HG03196 (cell line): ENCODE data around the gene ACOT13.
A peak's percentile ranks its signal among the peaks of the same experiment; 100 is the strongest.
"Not testable (repeated sequence)": the region's sequence is repeated elsewhere in the genome, so short reads cannot be mapped to it uniquely, and the experiment has no call there.

Experiments
- ATAC-seq: cut with Tn5 transposase; IDR thresholded peaks from one replicate; pipeline ENCODE4 v1.9.1; 2021; ENCODE audit not compliant: unreplicated experiment

ACOT13 gene

DNA sequence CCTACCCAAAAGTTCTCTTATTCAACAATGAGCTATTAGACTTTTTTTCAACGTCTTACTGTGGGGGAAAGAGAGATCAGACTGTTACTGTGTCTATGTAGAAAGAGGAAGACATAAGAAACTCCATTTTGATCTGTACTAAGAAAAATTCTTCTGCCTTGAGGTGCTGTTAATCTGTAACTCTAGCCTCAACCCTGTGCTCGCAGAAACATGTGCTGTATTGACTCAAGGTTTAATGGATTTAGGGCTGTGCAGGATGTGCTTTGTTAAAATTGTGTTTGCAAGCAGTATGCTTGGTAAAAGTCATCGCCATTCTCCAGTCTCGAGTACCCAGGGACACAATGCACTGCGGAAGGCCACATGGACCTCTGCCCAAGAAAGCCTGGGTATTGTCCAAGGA, 5.1 kb upstream of the ACOT13 start:
- not testable (repeated sequence) for ATAC-seq

DNA sequence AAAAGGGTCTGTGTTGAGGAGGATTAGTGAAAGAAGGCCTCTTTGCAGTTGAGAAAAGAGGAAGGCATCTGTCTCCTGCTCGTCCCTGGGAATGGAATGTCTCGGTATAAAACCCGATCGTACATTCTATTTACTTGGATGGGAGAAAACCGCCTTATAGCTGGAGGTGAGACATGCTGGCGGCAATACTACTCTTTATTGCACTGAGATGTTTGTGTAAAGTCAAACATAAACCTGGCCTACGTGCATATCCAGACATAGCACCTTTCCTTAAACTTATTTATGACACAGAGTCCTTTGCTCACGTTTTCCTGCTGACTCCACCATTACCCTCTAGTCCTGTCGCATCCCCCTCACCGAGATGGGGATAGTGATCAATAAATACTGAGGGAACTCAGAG, 4.6 kb upstream of the ACOT13 start:
- no peak for ATAC-seq

DNA sequence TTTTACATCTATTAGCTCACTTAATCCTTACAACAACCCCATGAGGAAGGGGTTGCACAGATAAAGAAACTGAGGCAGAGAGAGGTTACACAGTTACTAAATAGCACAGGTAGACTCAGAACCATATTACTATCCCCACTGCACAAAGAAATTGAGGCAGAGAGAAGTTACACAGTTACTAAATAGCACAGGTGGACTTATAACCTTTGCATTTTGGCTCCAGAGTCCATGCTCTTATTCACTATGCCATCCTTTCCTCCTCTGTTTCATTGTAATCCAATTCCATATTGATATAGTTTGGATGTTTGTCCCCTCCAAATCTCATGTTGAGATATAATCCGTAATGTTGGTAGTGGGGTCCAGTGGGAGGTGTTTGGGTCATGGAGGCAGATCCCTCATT, 3.7 kb upstream of the ACOT13 start:
- ATAC-seq, result no peak

DNA sequence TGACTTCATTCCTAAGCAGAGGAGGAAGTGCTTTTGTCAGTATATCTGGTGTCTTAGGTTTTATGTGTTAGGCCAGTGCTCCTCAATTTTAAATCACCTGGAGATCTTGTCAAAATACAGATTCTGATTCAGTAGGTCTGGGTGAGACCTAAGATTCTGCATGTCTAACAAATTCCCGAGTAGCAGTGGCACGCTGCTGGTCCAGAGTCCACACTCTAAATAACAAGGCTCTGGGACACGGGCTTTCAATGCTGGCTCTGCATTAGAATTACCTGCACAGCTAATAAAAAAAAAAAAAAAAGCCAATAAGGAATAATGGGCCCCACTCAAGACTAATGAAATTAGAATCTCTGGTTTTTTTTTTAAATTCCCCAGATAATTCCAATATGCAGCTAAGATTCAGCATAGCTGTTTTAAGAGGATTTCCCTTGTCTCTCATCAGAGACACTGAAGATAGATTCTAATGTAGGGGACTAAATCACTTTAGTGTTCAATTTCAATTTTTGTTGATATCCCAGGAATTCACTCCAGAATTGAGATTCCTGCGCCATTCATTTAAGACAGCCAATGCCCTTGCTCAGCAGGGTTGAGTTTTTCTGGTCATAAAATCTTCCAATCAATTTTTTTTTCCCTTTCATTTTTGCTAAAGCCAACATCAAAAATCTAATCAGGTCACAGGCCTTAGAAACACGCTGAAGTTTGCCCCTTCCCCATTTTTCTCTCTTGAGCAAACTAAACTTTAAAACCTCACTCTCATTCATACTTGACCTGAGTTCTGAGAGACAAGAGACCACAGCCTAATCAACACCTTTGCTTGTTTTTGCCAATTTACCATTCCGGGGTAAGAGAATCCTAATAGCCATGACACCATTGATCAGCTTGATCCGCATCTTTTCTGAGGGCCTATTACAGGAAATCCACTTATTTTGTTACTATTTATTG, 2.6 kb upstream of the ACOT13 start:
- no peak for ATAC-seq

DNA sequence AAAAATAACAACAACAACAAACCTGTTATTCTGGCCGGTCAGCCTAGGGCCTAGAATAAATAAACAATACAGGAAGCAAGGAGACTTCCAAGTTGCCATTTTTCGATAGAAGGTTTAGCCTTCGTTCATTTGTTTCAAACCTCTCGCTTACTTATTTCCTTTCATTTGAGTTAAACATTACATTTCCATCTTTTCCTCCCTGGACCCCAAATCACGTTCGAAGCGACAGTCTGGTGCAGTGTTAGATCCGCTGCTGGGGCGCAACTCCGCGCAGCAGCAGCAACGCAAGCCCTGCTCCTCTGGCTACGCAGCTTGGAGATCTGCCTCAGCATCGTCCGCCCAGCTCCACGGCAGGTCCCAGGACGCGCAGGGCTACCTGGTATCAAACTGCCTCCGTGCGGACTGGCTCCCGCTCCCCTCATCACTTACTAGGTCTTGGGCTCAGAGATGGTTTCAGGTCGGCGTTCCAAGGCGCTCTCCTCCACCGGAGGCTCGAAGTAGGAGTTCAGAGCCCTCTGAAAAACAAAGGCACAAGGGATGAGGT, 708 bp upstream of the ACOT13 start:
- ATAC-seq, result peak; percentile 31

DNA sequence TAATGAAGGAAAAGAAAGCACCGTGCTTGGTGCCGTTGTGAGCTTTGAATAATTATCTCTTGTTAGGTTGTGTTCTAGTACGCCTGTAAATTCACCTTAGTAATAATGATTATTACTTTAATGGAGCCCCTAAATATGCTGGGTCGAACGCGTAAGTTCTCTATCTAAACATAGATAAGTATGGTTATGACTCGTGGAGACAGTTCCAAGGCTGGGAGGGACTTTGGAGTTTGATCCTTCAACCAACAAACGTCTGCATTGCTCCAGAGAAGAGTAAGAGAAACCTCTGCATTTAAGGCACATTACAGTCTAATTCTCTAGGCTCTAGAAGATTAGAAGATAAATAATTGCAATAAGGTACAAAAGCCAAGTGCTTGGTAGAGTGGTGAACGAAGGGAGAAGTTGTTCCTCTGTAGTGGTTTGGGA, 514 bp downstream of the ACOT13 start:
- ATAC-seq, result peak; percentile 2

DNA sequence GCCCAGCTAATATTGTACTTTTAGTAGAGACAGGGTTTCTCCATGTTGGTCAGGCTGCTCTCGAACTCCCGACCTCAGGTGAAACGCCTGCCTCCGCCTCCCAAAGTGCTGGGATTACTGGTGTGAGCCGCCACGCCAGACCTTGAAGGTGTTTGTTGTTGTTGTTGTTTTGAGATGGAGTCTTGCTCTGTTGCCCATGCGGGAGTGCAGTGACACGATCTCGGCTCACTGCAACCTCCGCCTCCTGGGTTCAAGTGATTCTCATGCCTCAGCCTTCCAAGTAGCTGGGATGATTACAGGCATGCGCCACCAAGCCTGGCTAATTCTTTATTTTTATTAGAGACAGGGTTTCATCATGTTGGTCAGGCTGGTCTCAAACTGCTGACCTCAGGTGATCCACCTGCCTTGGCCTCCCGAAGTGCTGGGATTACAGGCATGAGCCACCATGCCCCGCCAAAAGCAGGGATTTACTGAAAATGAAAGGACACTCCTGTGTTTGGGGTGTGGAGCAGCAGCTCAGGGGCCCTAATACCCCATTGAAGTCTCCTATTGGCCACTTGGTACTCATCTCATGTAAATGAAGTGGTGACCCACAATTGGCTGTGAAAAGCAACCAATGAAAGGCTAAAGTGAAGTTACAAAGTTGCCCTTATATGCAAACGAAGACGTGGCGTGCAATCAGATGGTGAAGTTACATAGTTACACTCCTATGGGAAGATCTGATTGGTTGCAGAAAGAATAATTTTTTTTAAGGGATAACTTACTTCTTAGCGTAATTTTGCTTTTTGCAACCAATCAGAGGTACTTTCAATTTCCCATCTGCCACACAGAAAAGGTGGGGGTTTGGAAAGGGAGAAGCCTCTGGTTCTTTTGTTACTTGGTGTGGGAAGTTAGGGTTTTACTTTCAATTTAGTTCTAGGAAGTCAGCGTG, 1.5 kb downstream of the ACOT13 start:
- ATAC-seq, result not testable (repeated sequence)

DNA sequence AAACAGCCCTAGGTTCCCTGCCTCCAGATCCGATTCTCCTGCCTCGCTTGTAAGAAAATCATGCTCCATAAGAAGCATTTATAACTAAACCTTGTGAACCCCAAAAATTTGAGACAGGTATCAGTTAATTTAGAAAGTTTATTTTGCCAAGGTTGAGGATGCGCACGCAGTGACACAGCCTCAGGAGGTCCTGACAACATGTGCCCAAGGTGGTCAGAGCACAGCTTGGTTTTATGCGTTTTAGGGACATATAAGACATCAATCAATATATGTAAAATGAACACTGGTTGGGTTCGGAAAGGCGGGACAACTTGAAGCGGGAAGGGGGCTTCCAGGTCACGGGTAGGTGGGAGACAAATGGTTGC, 2.1 kb downstream of the ACOT13 start:
- ATAC-seq, result no peak

DNA sequence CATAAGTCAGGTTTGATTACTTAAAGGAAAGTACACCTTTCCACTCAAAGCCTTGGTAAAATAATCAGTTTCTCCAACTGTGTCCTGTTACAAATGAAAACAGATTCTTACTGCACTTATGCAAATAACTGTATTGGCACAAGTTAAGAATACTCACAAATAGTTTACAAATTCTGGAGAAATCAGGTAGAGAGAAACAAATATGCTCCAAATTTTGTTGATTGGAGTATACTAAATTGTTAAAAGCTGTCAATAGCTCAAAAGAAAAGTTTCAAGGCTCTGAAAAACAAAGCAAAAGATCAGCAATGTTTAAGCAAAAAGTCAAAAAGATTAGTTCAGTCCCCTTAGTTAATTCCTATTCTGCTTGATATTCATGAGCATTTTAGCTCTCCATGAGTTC, 3.6 kb downstream of the ACOT13 start:
- not testable (repeated sequence) for ATAC-seq

DNA sequence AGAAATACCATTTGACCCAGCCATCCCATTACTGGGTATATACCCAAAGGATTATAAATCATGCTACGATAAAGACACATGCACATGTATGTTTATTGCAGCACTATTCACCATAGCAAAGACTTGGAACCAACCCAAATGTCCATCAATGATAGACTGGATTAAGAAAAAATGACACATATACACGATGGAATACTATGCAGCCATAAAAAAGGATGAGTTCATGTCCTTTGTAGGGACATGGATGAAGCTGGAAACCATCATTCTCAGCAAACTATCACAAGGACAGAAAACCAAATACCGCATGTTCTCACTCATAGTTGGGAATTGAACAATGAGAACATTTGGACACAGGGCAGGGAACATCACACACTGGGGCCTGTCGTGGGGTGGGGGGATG, 4.2 kb downstream of the ACOT13 start:
- not testable (repeated sequence) for ATAC-seq

DNA sequence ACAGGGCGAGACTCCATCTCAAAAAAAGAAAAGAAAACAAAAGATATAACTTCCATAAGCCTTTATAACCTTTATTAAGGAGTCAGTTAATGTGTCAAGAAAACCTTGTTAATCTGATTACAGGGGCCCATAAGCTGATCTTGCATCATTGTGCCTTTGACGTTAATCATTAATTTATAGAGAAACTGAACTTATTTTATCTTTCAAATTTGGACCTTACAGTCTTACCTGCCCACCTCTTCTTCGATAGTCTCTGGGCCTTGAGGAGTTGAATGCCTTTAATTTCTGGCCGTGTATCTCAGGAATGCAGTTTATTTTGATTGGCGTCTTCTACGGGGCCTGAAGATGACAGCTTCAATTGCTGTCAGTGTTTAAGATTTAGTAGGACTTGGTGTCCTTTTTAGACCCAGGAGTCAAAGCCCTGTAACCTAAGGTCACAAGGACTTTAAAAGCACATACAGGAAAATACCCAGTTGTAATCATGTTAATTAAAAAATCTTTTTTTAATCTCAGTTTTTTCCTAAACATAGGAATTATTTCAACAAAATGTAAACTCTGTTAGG, 5.8 kb downstream of the ACOT13 start:
- ATAC-seq, result no peak

DNA sequence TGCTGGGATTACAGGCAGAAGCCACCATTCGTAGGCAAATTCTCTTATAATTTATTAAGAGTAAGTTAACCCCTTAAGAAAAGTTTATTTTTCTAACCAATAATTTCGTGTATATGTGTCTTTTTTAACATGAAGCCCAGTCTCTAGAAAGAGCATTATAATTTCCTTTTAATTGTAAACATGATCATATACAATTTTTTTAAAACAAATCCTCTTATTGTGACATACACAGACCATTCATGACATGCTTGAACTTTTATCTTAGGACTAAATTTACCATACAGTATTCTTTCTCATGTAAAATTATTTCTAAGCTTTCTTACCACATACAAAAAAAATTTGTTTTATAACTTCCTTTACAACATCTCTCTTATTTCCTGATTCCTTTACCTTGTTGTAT, 6.7 kb downstream of the ACOT13 start:
- ATAC-seq, result no peak

DNA sequence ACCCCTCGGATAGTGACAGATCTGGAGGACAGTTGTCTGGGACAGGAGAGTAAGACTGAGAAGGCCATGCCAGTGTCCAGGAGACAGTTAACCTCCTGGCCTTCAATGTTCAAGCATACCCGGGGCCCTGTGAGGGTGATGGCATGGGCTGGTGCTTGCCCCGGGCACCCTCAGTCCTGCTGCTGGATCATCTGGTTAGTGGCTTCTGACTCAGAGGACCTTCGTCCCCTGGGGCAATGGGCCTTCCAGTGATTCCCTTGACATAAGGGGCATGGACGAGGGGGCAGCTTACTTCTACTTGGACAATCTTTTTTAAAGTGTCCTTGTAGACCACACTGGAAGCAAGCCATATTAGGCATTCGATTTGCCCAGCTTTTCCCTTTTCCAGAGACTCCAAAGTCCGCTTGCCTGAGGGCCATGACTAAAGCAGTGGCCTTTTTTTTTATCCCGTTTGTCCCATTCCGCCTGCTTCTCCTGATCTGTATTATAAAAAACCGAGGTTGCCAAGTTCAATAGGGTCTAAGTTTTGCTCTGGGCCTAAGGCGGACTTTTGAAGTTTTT, 12.0 kb downstream of the ACOT13 start:
- ATAC-seq, result not testable (repeated sequence)

DNA sequence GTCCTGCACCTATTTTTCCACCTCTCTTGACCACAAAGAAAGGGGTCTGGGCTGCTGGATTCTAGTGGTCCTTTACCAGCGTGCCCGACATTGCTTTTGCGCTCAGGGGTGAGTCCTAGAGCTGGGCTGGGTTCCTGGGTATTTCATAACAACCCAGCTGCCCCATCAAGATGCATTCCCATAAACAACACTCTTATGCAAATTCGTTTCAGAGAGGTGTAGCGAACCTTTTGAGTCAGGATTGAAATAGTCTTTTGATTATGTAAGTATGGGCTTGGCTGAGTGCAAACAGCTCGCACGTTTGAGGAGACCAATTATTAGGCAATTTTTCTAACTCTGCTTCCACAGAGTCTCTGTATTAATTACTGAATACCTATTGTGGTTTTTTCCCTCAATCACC, 13.7 kb downstream of the ACOT13 start:
- no peak for ATAC-seq

DNA sequence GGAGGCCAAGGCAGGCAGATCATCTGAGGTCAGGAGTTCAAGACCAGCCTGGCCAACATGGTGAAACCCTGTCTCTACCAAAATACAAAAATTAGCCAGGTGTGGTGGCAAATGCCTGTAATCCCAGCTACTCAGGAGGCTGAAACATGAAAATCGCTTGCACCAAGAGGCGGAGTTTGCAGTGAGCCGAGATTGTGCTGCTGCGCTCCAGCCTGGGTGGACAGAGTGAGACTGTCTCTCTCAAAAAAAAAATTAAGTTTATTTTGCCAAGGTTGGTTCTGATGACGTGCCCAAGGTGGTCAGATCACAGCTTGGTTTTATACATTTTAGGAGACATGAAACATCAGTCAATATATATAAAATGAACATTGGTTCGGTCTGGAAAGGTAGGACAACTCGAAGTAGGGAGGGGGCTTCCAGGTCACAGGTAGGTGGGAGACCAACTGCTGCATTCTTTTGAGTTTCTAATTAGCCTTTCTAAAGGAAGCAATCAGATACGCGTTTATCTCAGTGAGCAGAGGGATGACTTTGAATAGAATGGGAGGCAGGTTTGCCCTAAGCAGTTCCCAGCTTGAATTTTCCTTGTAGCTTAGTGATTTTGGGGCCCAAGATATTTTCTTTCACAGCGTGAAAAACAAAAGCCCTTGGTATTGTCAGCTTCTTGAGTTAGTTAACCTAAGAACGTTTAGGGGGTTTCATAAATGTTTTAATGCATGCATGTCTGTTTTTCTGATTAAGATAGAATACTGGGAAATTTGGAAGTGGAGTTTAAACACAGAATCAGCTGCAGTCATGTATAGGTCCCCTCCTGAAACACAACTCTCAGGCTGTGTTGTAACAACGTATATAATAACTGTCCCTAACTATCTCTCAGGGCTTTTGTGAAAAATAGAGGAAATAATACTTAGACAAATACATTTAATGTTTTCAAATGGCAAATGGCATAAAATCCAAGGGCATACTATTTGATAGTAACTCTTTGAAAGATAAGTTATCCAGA, 16.7 kb downstream of the ACOT13 start:
- no peak for ATAC-seq

DNA sequence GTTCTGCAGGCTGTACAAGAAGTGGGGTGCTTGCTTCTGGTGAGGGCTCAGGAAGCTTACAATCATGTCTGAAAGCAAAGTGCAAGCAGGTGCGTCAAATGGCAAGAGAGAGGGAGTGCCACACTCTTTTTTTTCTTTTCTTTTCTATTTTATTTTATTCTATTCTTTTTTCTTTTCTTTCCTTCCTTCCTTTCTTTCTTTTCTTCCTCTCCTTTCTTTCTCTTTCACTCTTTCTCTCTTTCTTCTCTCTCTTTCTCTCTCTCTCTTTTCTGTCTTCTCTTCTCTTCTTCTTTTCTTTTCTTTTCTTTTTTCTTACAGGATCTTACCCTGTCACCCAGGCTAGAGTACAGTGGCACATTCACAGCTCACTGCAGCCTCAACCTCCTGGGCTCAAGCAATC, 19.5 kb downstream of the ACOT13 start:
- no peak for ATAC-seq

DNA sequence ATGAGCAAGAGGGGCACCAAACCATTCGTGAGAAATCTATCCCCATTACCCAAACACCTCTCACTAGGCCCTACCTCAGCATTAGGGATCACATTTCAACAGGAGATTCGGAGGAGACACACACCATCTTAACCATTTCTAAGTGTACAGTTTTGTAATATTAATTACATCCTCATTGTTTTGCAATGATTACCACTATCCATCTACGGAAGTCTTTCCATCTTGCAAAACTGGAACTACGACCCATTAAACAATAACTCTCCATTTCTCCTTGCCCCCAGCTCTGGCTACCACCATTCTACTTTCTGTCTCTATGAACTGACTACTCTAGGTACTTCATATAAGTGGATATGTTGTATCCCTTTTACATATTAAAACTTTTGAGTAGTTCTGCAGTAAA, 20.1 kb downstream of the ACOT13 start:
- ATAC-seq, result no peak

DNA sequence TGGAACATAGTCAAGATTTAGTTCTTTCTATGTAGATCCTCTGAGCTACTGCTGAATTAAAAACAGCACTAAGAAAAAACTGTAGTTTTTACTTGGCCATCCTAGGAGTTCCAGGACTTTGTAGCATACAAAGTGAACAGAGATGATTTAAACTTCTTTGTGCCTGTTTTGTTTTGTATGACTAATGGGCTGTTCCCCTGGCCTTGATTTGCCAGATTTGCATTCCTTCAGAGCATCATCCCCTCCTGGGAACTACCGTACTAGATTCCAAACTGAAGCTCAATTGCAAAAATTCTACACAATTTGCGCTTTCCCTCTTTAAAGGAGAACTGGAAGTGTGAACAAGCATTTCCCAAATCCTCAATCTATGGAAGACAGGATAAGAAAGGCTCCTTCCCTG, 23.1 kb downstream of the ACOT13 start:
- no peak for ATAC-seq

DNA sequence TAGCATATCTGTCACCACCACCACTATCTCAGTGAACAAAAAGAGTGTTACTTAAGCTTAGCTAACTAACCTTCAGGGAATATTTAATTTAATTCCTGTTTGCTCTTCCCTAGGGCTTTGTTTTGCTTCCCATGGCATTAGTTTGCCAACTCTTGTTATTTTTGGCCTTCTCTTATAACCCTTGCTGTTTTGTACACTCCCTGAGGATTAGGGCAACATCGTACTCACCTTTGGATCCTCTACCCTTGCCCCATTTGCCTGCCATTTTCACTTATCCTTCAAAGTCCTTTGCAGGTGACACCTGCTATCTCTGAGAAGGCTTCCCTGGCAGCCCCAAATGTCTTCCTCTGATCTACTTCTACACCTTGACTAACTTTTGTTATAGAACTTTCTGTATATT, 23.7 kb downstream of the ACOT13 start:
- ATAC-seq, result no peak

DNA sequence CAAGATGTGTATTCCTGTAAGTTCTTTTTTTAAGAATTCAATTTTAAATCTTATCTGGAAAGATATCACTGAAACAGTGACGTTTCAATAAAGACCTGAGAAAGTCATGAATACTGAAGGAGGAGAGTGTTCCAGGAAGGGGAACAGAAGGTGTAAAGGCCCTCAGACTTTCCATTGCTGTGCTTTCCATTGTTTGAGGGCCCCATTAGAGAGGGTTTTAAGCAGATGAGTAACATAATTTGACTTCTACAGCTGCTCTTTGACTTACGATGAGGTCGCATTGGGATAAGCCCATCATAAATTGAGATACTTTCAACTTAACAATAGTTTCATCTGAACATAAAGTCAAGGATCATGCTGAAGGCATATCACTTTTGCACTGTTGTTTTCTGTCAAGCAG, 24.7 kb downstream of the ACOT13 start:
- no peak for ATAC-seq
